Vagina (tissue), 2 donors: ENCODE measurements around the gene CYP2J2. TPM values are rescaled to one million over a fixed set of nuclear protein-coding genes. Genes with fewer than 3 reads are reported as not detected.

ENCODE experiments used
- DNase-seq, 2 donors: peaks; one replicate each; pipeline ENCODE4 v3.0.0-alpha.2; 2017; ENCODE audit errors: extremely low spot score in 2 of 2
- H3K27ac ChIP-seq: fragments of 200-600 bp; sonication (generic); one replicate; pipeline ENCODE4 v1.5.1; 2019
- H3K27me3 ChIP-seq: fragments of 200-600 bp; sonication (generic); one replicate; pipeline ENCODE4 v1.5.1; 2019
- H3K36me3 ChIP-seq, 2 donors: fragments of 200-600 bp; sonication (generic); one replicate each; pipeline ENCODE4 v1.5.1; 2017 to 2019
- H3K4me1 ChIP-seq: fragments of 200-600 bp; sonication (generic); one replicate; pipeline ENCODE4 v1.5.1; 2019
- H3K4me3 ChIP-seq, 2 donors: fragments of 200-600 bp; sonication (generic); 1 replicate in 1 of 2; 2 replicates in 1 of 2; pipeline ENCODE4 v1.5.1; 2016 to 2019
- H3K9me3 ChIP-seq: fragments of 200-600 bp; sonication (generic); one replicate; pipeline ENCODE4 v1.5.1; 2019
- POLR2A ChIP-seq, 2 donors: fragments of 450-650 bp; IDR thresholded peaks; one replicate each; pipeline ENCODE4 v1.6.1; 2017; ENCODE audit warnings: antibody characterized with exemption in 2 of 2, mild to moderate bottlenecking in 2 of 2, moderate library complexity in 2 of 2
- POLR2AphosphoS5 ChIP-seq, 2 donors: sonication (generic); formaldehyde crosslinking; IDR thresholded peaks; one replicate each; pipeline ENCODE4 v1.9.0; 2017; ENCODE audit warnings: antibody characterized with exemption in 2 of 2, mild to moderate bottlenecking in 2 of 2, low read depth in 1 of 2; ENCODE audit not compliant: insufficient read depth in 1 of 2
- intact Hi-C: fragments of 100-400 bp; cut with DNase I; formaldehyde crosslinking; loops from one replicate; pipeline ENCODE4 v1.15.1; 2023
- small RNA-seq: library from RNA; depleted of rRNA; stranded (forward); fragments of <200 nt; gene quantifications from one replicate; pipeline ENCODE3, GENCODE V24; 2016
- total RNA-seq: library from RNA; depleted of rRNA; stranded (reverse); fragments of >200 nt; gene quantifications from one replicate; pipeline ENCODE4 v1.2.3, GENCODE V29; 2016
- TF ChIP-seq, protein P1 (sequence below), 3 experiments: fragments of 450-650 bp in 2 of 3; fragments of 200-600 bp in 1 of 3; sonication (generic) in 1 of 3; IDR thresholded peaks; one replicate each; pipeline ENCODE4 v1.5.1; 2017 to 2019; ENCODE audit warnings: antibody characterized with exemption in 3 of 3, mild to moderate bottlenecking in 2 of 3, moderate library complexity in 2 of 3

Gene CYP2J2
- total RNA-seq, 1 donor from 2014 or later: 0.74 TPM

DNA sequence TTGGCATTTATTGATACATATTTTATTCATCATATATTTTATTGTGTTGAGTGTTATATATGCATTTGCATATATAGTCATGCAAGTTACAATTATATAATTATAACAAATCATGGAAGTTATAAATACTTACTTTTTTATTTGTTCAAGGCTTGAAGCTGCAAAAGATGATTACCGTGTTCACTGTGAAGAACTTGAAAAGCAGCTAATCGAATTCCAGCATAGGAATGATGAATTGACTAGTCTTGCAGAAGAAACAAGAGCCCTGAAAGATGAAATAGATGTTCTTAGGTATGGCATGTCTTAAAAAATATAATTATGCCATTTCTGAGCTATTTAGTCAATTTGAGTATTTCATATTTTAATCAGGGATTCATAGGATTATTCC lies 79.7 kb downstream of the CYP2J2 start:
- TF ChIP-seq, protein P1, sequence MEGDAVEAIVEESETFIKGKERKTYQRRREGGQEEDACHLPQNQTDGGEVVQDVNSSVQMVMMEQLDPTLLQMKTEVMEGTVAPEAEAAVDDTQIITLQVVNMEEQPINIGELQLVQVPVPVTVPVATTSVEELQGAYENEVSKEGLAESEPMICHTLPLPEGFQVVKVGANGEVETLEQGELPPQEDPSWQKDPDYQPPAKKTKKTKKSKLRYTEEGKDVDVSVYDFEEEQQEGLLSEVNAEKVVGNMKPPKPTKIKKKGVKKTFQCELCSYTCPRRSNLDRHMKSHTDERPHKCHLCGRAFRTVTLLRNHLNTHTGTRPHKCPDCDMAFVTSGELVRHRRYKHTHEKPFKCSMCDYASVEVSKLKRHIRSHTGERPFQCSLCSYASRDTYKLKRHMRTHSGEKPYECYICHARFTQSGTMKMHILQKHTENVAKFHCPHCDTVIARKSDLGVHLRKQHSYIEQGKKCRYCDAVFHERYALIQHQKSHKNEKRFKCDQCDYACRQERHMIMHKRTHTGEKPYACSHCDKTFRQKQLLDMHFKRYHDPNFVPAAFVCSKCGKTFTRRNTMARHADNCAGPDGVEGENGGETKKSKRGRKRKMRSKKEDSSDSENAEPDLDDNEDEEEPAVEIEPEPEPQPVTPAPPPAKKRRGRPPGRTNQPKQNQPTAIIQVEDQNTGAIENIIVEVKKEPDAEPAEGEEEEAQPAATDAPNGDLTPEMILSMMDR (IDR thresholded peaks at IDR 0.05): no peak
- TF ChIP-seq POLR2A (IDR thresholded peaks at IDR 0.05) (no peak), POLR2AphosphoS5 (IDR thresholded peaks at IDR 0.05; ENCODE audit: insufficient read depth in 1 of 2, low read depth in 1 of 2) (no peak)
- H3K4me3 ChIP-seq: no peak overlapping the region
- no peaks in the 10 kb centered on the region for H3K4me1 ChIP-seq
- H3K9me3 ChIP-seq: no peaks in the 10 kb centered on the region
- DNase-seq: no peak
- H3K27me3 ChIP-seq: no peaks in the 10 kb centered on the region
- H3K36me3 ChIP-seq: no peaks in the 10 kb centered on the region
- H3K27ac ChIP-seq: no peak overlapping the region
- intact Hi-C loops: no loop called here

DNA sequence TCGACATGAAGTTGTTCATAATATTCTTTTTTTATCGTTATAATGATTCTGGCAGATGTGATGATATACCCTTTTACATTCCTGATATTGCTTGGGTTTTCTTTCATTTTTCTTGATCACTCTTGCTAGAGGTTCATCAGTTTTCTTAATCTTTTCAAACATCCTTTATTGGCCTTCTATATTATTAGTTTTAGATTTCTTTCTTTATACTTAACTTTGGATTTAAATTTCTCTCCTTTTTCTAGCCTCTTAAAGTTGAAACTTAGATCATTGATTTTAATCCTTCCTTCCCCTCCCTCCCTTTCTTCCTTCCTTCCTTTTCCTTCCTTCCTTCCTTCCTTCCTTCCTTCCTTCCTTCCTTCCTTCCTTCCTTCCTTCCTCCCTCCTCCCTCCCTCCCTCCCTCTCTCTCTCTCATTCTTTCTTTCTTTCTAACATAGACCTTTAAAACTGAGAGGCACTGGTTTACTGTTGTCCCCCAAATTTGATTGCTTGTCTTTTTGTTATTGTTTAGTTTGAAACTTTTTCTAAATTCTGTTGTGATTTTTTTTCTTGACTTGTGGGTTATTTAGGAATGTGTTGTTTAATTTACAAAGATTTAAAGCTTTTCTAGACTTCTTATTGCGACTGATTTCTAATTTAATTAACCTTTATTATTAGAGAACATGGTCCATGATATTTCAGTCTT lies 80.2 kb downstream of the CYP2J2 start:
- Histone ChIP-seq H3K27ac (no peak overlapping the region), H3K4me3 (no peak overlapping the region), H3K36me3 (no peaks in the 10 kb centered on the region), H3K27me3 (no peaks in the 10 kb centered on the region), H3K4me1 (no peaks in the 10 kb centered on the region), H3K9me3 (no peaks in the 10 kb centered on the region)
- no peak for DNase-seq
- TF ChIP-seq, protein P1 (IDR thresholded peaks at IDR 0.05): no peak
- TF ChIP-seq POLR2AphosphoS5 (IDR thresholded peaks at IDR 0.05; ENCODE audit: insufficient read depth in 1 of 2, low read depth in 1 of 2): no peak
- no peak for TF ChIP-seq POLR2A (IDR thresholded peaks at IDR 0.05)
- intact Hi-C loops: no loop called here

DNA sequence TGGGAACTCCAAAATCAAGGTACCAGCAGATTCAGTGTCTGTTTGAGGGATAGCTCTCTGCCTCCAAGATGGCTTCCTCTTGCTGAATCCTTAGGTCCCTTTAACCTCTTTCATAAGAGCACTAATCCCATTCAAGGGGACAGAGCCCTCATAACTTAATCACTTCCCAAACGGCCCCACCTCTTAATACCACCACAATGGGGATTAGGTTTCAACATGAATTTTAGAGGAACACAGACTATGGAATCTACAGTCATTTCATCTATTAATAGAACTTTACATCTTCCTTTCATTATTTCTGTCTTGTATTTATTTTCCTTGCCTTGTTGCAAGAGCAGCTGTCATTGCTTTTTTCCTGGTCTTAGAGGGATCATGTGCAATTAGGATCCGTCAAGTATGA lies 81.5 kb downstream of the CYP2J2 start:
- Histone ChIP-seq H3K27ac (no peak overlapping the region), H3K4me1 (no peaks in the 10 kb centered on the region), H3K9me3 (no peaks in the 10 kb centered on the region), H3K27me3 (no peaks in the 10 kb centered on the region), H3K36me3 (no peaks in the 10 kb centered on the region), H3K4me3 (no peak overlapping the region)
- intact Hi-C loops: no loop called here
- TF ChIP-seq, protein P1 (IDR thresholded peaks at IDR 0.05): no peak
- TF ChIP-seq POLR2AphosphoS5 (IDR thresholded peaks at IDR 0.05; ENCODE audit: insufficient read depth in 1 of 2, low read depth in 1 of 2): no peak
- TF ChIP-seq POLR2A (IDR thresholded peaks at IDR 0.05): no peak
- DNase-seq: no peak

Small RNA genes within 50 kb of the gene (small RNA-seq; reads per million reads assigned to genes)
- not detected for gene RN7SL475P

Other genes starting within 250 kb of the CYP2J2 start
- gene HOOK1, start 111.8 kb downstream of the CYP2J2 start, total RNA-seq: 24.6 TPM
- not detected for gene C1orf87, start 147.0 kb upstream of the CYP2J2 start, total RNA-seq